Brain microvascular endothelial cell (primary cell): ENCODE results near the gene NCOA5.

Experiments
- DNase-seq: peaks from one replicate; pipeline ENCODE4 v3.0.0-alpha.2; 2020
- H3K27ac ChIP-seq: fragments of 250-450 bp; sonication (Bioruptor Pico); 2 replicates; pipeline ENCODE4 v1.5.1; 2020; ENCODE audit warnings: mild to moderate bottlenecking, moderate library complexity
- H3K27me3 ChIP-seq: fragments of 250-450 bp; sonication (Bioruptor Pico); replicated peaks from 2 replicates; pipeline ENCODE4 v1.5.1; 2020; ENCODE audit warnings: mild to moderate bottlenecking
- H3K36me3 ChIP-seq: fragments of 250-450 bp; sonication (Bioruptor Pico); replicated peaks from 2 replicates; pipeline ENCODE4 v1.5.1; 2020; ENCODE audit warnings: mild to moderate bottlenecking
- H3K4me3 ChIP-seq: 2 replicates; pipeline ENCODE4 v1.5.1; 2011; ENCODE audit warnings: low read depth, mild to moderate bottlenecking, control low read depth, low read length, moderate library complexity
- in situ Hi-C: cut with HindIII; loops from 2 replicates; pipeline ENCODE4 v1.10.0; 2017; ENCODE audit warnings: low sequenced_read_pairs, low pct_ligation_motif_present
- TF ChIP-seq, protein P1 (sequence below): IDR thresholded peaks from 2 replicates; pipeline ENCODE4 v1.5.1; 2011; ENCODE audit warnings: low read depth, mild to moderate bottlenecking, moderate library complexity, low read length, control low read depth, inconsistent platforms; ENCODE audit errors: missing control alignments

NCOA5 gene

DNA sequence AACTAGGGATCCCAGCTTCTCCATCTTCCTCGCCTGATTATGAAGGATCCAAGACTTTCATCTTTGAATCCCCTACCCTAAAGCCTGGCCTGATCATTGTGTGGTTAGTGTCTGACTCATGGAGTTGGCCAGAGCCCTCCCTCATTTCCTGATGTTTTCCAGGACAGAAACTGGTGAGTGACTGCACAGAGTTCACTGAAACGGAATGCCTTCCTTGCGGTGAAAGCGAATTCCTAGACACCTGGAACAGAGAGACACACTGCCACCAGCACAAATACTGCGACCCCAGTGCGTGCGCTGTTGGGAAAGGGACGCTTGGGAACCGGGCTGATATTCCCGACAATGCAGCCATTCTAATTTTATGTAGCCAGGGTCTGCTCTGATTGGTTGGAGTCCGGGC lies 32.3 kb upstream of the NCOA5 start:
- in situ Hi-C loops = no loop called here
- TF ChIP-seq, protein P1, sequence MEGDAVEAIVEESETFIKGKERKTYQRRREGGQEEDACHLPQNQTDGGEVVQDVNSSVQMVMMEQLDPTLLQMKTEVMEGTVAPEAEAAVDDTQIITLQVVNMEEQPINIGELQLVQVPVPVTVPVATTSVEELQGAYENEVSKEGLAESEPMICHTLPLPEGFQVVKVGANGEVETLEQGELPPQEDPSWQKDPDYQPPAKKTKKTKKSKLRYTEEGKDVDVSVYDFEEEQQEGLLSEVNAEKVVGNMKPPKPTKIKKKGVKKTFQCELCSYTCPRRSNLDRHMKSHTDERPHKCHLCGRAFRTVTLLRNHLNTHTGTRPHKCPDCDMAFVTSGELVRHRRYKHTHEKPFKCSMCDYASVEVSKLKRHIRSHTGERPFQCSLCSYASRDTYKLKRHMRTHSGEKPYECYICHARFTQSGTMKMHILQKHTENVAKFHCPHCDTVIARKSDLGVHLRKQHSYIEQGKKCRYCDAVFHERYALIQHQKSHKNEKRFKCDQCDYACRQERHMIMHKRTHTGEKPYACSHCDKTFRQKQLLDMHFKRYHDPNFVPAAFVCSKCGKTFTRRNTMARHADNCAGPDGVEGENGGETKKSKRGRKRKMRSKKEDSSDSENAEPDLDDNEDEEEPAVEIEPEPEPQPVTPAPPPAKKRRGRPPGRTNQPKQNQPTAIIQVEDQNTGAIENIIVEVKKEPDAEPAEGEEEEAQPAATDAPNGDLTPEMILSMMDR = no peak
- Histone ChIP-seq H3K36me3 (no peaks in the 10 kb centered on the region), H3K27ac (no peak overlapping the region), H3K27me3 (no peaks in the 10 kb centered on the region), H3K4me3 (no peak overlapping the region)
- peak; percentile 58 for DNase-seq

DNA sequence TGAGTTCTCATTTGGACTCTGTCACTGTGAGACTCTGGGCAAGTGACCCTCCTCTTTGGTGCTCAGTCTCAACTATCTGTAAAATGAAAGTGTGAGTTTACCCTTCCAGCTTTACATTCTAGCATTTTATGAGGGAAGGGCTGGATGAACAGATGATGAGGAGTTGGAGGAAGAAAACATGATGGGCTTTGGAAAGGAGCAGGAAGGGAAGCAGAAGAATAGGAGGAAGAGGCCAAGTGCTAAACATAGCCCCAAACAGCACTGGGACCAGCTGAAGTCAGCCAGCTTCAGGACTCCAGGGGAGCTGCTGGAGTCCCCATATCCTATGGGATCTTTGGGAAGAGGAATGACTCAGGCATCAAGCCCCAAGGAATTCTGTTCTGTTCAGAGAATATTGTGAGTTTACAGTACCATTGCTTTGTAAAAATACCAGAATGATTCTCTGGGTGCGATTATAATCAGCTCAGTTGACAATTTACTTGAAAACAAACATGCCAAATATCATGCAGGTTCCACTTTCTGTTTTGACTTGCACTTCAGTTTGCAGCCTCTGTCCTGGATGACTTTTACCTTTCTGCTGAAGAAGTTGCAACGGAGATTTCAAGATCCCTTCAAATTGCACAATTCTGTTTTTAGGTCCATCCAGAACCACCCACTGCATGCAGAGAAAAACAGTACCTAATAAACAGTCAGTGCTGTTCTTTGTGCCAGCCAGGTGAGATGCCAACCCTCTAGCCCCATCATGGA lies 31.6 kb upstream of the NCOA5 start:
- in situ Hi-C loops = no loop called here
- Histone ChIP-seq H3K27me3 (no peaks in the 10 kb centered on the region), H3K27ac (no peak overlapping the region), H3K4me3 (no peak overlapping the region), H3K36me3 (no peaks in the 10 kb centered on the region)
- TF ChIP-seq, protein P1 = no peak
- no peak for DNase-seq

DNA sequence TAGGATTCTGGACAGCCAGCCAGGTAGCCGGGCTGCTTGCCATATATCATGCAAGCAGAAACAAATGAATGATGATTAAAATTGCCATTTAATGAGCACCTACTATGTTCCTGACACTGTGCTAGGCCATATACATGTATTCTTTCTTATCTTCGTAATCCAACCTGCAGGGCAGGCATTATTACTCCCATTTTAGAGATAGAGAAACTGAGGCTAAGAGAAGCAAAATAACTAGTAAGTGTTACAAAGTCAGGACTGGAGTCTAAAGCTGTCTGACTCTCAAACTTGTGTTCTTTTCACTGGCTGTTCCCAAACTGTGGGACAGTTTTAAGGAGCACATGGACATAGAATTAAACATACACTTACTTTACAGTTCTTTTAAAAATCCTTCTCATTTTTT lies 30.4 kb upstream of the NCOA5 start:
- TF ChIP-seq, protein P1 = no peak
- H3K4me3 ChIP-seq = no peak overlapping the region
- in situ Hi-C loops = no loop called here
- H3K27me3 ChIP-seq = no peaks in the 10 kb centered on the region
- DNase-seq = no peak
- no peaks in the 10 kb centered on the region for H3K36me3 ChIP-seq
- H3K27ac ChIP-seq = no peak overlapping the region

DNA sequence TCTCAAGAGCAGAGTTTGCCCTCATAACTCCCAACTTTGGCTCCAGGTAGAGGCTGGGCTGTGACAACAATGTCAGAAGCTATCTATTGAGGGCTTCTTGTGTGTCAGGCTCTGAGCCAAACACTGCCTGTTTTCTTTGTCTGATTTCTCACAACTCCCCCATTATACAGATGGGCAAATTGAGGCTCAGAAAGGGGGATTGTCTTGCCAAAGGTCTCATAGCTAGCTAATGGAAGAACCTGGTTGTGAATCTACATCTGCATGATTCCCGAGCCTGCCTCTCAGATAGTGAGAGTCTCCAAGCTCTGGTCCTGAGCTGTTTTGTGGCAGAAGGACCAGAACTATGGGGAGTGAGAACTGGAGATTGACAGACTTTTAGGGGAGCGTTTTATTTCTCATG lies 29.8 kb upstream of the NCOA5 start:
- TF ChIP-seq, protein P1 = no peak
- no peak for DNase-seq
- H3K4me3 ChIP-seq = no peak overlapping the region
- no peak overlapping the region for H3K27ac ChIP-seq
- in situ Hi-C loops = no loop called here
- H3K36me3 ChIP-seq = no peaks in the 10 kb centered on the region
- no peaks in the 10 kb centered on the region for H3K27me3 ChIP-seq

DNA sequence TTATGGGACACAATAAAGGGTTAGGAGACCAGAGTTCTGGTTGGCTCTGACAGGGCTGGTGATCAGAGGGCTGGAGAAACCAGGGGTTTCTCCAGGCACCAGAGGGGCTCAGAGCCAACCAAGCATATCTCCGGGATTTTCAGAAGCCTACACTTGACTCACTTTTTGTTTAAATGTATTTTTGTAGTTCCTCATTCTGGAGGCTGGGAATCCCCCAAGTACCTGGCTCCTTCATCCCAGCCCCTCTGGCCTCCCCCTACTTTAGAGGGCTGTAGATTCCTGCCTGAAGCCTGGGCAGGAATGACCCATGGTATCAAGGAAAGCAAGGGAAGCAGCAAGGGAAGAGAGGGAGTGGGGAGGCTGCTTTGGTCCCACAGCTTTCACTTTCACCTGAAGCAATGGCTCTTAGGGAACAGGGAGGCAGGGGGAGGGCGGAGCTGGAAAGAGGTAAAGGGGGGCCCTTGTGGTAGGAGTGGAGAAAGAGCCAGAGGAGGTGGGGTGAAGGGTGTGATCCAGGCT lies 29.3 kb upstream of the NCOA5 start:
- H3K36me3 ChIP-seq = no peaks in the 10 kb centered on the region
- no peak for DNase-seq
- in situ Hi-C loops = no loop called here
- H3K4me3 ChIP-seq = no peak overlapping the region
- TF ChIP-seq, protein P1 = no peak
- H3K27ac ChIP-seq = no peak overlapping the region
- H3K27me3 ChIP-seq = no peaks in the 10 kb centered on the region
